Gastrocnemius medialis (tissue), 4 donors: ENCODE measurements around the gene RAB21. TPM values are rescaled to one million over a fixed set of nuclear protein-coding genes. Genes with fewer than 3 reads are reported as not detected.

Experiments
- ATAC-seq, 2 donors: fragments of 150-250 bp; one replicate each; pipeline ENCODE4 v1.9.1; 2016
- DNase-seq, 2 donors: peaks; one replicate each; pipeline ENCODE4 v3.0.0-alpha.2; 2019
- H3K27ac ChIP-seq, 4 donors: fragments of 200-600 bp; sonication (generic); 1 replicate in 1 of 4; 2 replicates in 3 of 4; pipeline ENCODE4 v1.5.1; 2016 to 2018; ENCODE audit warnings: mild to moderate bottlenecking in 2 of 4, moderate library complexity in 1 of 4
- H3K27me3 ChIP-seq, 3 donors: fragments of 200-600 bp; sonication (generic) in 2 of 3; 1 replicate in 1 of 3; 2 replicates in 2 of 3; pipeline versions ENCODE4 v1.5.1 to v1.6.0; 2016 to 2019; ENCODE audit warnings: mild to moderate bottlenecking in 1 of 3, moderate library complexity in 1 of 3
- H3K36me3 ChIP-seq, 2 donors: fragments of 200-600 bp; sonication (generic) in 1 of 2; one replicate each; pipeline ENCODE4 v1.5.1; 2017 to 2018
- H3K4me1 ChIP-seq, 2 donors: fragments of 200-600 bp; sonication (generic) in 1 of 2; one replicate each; pipeline ENCODE4 v1.5.1; 2016 to 2017; ENCODE audit warnings: mild to moderate bottlenecking in 2 of 2
- H3K4me3 ChIP-seq, 4 donors: fragments of 200-600 bp; sonication (generic) in 3 of 4; 1 replicate in 1 of 4; 2 replicates in 3 of 4; pipeline ENCODE4 v1.5.1; 2016 to 2019; ENCODE audit warnings: mild to moderate bottlenecking in 2 of 4
- H3K9me3 ChIP-seq, 3 donors: fragments of 200-600 bp; sonication (generic) in 2 of 3; 1 replicate in 1 of 3; 2 replicates in 2 of 3; pipeline ENCODE4 v1.5.1; 2016 to 2019
- CTCF ChIP-seq, 5 experiments: fragments of 450-650 bp in 3 of 5; fragments of 200-600 bp in 2 of 5; sonication (generic) in 2 of 5; IDR thresholded peaks in 4 of 5; conservative IDR thresholded peaks in 1 of 5; 1 replicate in 4 of 5; 2 replicates in 1 of 5; pipeline ENCODE4 v1.5.1; 2016 to 2019; ENCODE audit warnings: antibody characterized with exemption in 5 of 5, mild to moderate bottlenecking in 3 of 5, moderate library complexity in 3 of 5
- POLR2A ChIP-seq, 2 donors: fragments of 450-650 bp; IDR thresholded peaks; one replicate each; pipeline ENCODE4 v1.6.1; 2017; ENCODE audit warnings: antibody characterized with exemption in 2 of 2, mild to moderate bottlenecking in 2 of 2, moderate library complexity in 2 of 2
- in situ Hi-C, 4 donors: fragments of 200-750 bp; cut with MboI; loops; one replicate each; pipeline versions ENCODE4 v1.15.0 to v1.8.0; 2017; ENCODE audit warnings: low sequenced_read_pairs in 4 of 4
- intact Hi-C: fragments of 100-400 bp; cut with DNase I; formaldehyde crosslinking; loops from one replicate; pipeline ENCODE4 v1.15.1; 2023; ENCODE audit warnings: low total_unique reads
- total RNA-seq, 4 donors: library from RNA; depleted of rRNA; stranded (reverse); fragments of >200 nt; gene quantifications; one replicate each; pipeline versions ENCODE4 v1.1.0 to v1.2.3, GENCODE V29; 2016

RAB21 gene
- total RNA-seq, 4 donors from 2014 or later, result 17.4 to 75.9 (median 45.7) TPM

DNA sequence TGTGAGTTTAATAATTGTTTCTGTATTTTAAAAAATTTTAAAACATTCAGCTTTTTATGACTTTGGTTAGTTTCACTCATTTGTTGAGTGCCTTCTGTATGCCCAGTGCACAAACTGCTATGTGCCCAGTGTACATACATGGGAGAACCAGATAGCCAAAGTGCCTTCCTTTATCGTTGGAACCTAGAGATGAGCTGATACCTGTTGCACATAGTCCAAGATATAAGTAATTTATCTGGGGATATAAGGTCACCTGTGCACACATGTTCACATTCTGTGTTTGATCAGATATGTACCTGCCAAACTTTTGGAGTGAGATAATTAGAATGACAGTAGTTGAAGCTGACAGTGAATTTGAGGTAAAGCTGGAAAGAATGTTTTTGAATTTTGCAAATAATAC lies 37.9 kb downstream of the RAB21 start:
- Histone ChIP-seq H3K4me3 (no peak overlapping the region), H3K27ac (no peak overlapping the region), H3K27me3 (no peaks in the 10 kb centered on the region), H3K9me3 (no peaks in the 10 kb centered on the region), H3K36me3 (peaks cover 0 to 17% of the 10 kb centered on the region in 2 donors), H3K4me1 (no peaks in the 10 kb centered on the region)
- intact Hi-C loops, result no loop called here
- TF ChIP-seq POLR2A (IDR thresholded peaks at IDR 0.05), result no peak
- TF ChIP-seq CTCF (IDR thresholded peaks at IDR 0.05 in 4 of 5, conservative IDR thresholded peaks at IDR 0.05 in 1 of 5), result no peak
- in situ Hi-C loops, result no loop called here
- no peak for DNase-seq
- no peak for ATAC-seq

DNA sequence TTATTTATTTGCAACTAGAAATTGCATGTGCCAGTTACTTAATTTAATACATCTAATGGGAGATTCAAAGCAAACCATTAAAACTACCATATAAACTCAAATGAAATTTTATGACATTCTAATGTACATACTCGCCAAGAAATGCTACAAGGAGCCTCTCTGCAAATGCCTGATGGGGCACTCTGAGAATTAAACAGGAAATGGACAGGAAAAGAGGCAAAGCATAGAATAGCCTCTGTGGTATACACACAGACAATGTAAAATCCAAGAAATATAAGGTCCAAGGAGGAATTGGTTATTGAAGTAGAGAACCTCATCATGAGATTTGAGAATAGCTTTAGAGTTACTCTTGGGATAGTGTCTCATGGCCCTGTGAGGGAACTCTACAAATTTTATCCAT lies 41.2 kb downstream of the RAB21 start:
- no peak overlapping the region for H3K4me3 ChIP-seq
- DNase-seq (no peak), ATAC-seq (no peak)
- H3K27me3 ChIP-seq, result no peaks in the 10 kb centered on the region
- intact Hi-C loops (no loop called here), in situ Hi-C loops (no loop called here)
- no peaks in the 10 kb centered on the region for H3K4me1 ChIP-seq
- H3K36me3 ChIP-seq, result no peaks in the 10 kb centered on the region
- no peak for TF ChIP-seq POLR2A (IDR thresholded peaks at IDR 0.05)
- TF ChIP-seq CTCF (IDR thresholded peaks at IDR 0.05 in 4 of 5, conservative IDR thresholded peaks at IDR 0.05 in 1 of 5), result no peak
- no peaks in the 10 kb centered on the region for H3K9me3 ChIP-seq
- H3K27ac ChIP-seq, result no peak overlapping the region

DNA sequence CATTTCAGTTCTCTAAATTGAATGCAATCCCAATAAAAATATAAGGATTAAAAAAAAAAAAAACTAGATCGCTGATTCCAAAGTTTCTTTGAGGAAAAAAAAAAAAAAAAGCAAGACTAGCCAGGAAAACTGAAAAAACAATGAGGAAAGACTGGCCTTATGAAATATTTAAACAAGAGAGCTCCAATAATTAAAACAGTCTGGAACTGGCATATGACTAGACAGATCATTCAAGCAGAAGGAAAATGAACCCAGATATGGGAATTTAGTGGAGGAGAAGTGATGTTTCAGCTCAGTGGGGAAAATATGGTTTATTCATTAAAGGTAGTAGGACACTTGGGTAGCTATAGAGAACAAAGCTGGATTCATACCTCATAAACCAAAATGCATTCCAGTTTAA lies 42.9 kb downstream of the RAB21 start:
- H3K9me3 ChIP-seq, result no peaks in the 10 kb centered on the region
- H3K36me3 ChIP-seq, result no peaks in the 10 kb centered on the region
- H3K4me1 ChIP-seq, result no peaks in the 10 kb centered on the region
- H3K27ac ChIP-seq, result no peak overlapping the region
- DNase-seq (no peak), ATAC-seq (no peak)
- in situ Hi-C loops (no loop called here), intact Hi-C loops (no loop called here)
- H3K27me3 ChIP-seq, result no peaks in the 10 kb centered on the region
- no peak for TF ChIP-seq CTCF (IDR thresholded peaks at IDR 0.05 in 4 of 5, conservative IDR thresholded peaks at IDR 0.05 in 1 of 5)
- TF ChIP-seq POLR2A (IDR thresholded peaks at IDR 0.05), result no peak
- no peak overlapping the region for H3K4me3 ChIP-seq

- DNase-seq, result no peak
- Histone ChIP-seq H3K4me3 (no peak overlapping the region), H3K36me3 (no peaks in the 10 kb centered on the region), H3K4me1 (no peaks in the 10 kb centered on the region), H3K9me3 (no peaks in the 10 kb centered on the region), H3K27ac (no peak overlapping the region), H3K27me3 (no peaks in the 10 kb centered on the region)
- TF ChIP-seq POLR2A (IDR thresholded peaks at IDR 0.05), result no peak
- no peak for TF ChIP-seq CTCF (IDR thresholded peaks at IDR 0.05 in 4 of 5, conservative IDR thresholded peaks at IDR 0.05 in 1 of 5)
- in situ Hi-C loops (no loop called here), intact Hi-C loops (no loop called here)
- ATAC-seq, result no peak
Measured at GRCh38 chr12:71799106-71799505, 44.4 kb downstream of the RAB21 start.

GRCh38 chr12:71800177-71800576 lies 45.5 kb downstream of the RAB21 start:
- Histone ChIP-seq H3K27ac (no peak overlapping the region), H3K9me3 (no peaks in the 10 kb centered on the region), H3K4me1 (no peaks in the 10 kb centered on the region), H3K27me3 (peaks cover 0 to 3% (median 0%) of the 10 kb centered on the region in 3 donors), H3K4me3 (no peak overlapping the region), H3K36me3 (no peaks in the 10 kb centered on the region)
- DNase-seq, result no peak
- no peak for ATAC-seq
- in situ Hi-C loops, result no loop called here
- intact Hi-C loops, result no loop called here
- TF ChIP-seq POLR2A (IDR thresholded peaks at IDR 0.05) (no peak), CTCF (IDR thresholded peaks at IDR 0.05 in 4 of 5, conservative IDR thresholded peaks at IDR 0.05 in 1 of 5) (no peak)
